ENCODE measurements around the gene CDK15.
"Not testable (repeated sequence)": the region's sequence is repeated elsewhere in the genome, so short reads cannot be mapped to it uniquely, and the experiment has no call there.

CDK15 gene

DNA sequence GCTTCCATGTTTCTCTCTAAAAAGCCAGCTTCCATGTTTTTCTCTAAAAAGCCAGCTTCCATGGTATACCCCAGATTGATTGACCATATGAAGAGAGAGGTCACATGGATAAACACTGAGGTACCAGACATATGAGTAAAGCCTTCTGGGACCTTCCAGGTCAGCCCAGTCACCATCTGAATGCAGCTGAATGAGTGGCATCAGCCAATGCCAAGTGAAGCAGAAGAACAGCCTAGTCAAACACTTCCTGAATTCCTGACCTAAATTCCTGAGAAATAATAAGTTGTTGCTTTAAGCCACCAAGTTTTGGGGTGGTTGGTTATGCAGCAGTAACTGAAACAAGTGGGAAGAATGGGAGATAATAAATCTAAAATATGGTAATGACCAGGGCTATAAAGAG, 19.9 kb upstream of the CDK15 start:
- intact Hi-C loops (cut with DNase I): no loop called here
- no peak for DNase-seq

DNA sequence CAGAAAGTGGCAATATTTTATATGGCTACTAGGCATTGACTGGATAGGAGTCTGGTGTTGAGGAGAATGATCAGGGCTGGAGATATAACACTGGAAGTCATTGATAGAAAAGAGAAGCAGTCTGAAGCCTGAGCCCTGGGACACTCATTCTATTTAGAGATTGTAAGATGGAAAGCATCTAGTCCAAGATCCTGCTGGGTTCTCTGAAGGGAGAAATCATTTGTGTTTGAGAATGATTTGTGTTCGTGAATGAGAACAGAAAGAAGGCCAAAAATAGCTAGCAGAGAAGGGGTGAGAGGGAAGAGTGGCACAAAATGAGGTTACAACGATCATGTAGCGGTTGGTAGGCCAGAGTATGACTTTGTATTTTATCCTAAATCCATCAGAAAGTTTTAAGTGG, 18.0 kb upstream of the CDK15 start:
- DNase-seq: no peak
- intact Hi-C loops (cut with DNase I): no loop called here

DNA sequence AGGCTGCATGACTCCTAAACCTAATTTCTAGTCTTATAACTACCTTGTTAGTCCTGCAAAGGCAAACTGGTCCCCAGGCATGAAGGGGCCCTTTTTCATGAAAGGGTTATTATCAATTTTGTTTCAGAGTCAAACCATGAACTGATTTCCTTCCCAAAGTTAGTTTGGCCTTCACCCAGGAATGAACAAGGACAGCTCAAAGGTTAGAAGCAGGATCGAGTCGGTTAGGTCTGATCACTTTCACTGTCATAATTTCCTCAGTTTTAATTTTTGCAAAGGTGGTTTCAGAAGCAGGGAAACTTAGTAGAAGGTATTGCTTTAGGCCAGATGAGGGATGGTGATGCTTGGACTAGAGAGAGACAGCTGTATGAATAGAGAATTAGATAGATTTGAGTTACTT, 16.9 kb upstream of the CDK15 start:
- no peak for DNase-seq
- intact Hi-C loops (cut with DNase I): no loop called here

DNA sequence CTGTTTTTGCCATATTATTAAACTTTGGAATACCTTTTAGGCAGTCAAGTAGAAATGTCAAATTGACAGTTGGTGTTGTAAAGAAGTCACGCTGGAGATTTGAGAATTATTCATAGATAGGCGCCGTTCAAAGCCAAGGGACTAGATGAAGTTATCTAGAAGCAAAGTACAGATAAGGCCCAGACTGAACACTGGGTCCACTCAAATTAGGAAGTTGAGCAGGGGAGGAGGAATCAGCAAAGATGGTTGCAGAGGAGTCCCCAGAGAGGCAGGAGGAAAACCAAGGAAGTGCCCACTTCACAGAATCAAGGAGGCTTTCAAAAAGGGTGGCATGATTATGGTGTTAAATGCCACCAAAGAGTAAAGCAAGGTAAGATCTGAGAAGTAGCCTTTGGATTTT, 16.0 kb upstream of the CDK15 start:
- intact Hi-C loops (cut with DNase I): no loop called here
- DNase-seq: no peak

DNA sequence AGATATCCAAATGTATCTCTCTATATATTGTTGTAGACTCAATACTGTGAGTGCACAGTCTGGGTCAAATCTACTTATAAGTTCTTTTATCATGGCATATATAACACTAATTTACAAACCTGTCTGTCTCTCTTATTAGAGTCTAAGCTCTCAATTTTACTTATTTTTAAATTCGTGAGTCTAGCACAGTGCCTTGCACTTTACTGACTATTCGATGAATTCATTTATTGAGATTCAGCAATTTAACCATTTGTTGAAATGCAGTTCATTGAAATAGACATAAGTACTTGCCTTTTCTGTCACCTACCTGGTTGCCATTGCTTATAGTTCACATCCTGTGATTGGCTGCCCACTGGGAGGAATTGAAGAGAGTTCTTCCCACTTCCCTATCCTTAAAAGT, 15.3 kb upstream of the CDK15 start:
- no peak for DNase-seq

DNA sequence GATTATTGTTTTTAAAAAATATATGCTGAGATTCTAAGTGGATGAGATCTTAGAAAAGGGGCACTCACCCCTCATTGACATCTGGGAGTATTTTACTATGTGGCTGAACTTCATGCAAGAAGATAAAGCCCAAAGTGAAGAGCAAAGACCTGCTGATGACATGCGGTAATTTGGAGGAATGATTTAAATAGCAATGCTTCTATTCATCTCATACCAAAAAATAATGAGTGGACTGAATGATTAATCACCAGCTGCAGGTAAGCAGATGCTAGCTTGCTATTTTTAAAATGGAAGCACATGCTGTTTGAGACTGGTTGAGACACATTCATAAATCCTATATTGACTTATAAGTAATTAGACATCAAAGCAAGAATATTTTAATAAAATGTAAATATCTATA, 12.7 kb upstream of the CDK15 start:
- no peak for DNase-seq
- intact Hi-C loops (cut with DNase I): no loop called here

More for the DNA sequence above, 15.3 kb upstream of the CDK15 start:
- intact Hi-C loops (cut with DNase I): no loop called here

DNA sequence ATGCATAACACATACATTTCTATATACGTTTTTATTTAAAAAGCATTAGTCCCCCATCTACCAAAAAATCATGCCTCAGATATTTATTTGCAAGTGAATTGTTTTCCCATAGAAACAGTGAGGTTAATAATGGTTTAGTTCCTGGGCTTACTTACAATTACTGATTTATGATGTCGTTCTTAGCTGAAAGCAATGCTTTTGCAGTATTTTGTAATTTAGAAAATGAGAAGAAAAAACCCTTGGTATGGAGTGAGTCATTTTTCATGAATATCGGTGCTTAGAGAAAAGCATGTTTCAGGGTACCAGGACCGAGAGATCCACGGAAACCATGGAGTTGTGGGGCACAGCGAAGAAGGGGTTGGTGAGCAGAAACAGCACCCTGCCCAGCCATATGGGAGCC, 12.0 kb upstream of the CDK15 start:
- intact Hi-C loops (cut with DNase I): no loop called here
- DNase-seq: no peak

DNA sequence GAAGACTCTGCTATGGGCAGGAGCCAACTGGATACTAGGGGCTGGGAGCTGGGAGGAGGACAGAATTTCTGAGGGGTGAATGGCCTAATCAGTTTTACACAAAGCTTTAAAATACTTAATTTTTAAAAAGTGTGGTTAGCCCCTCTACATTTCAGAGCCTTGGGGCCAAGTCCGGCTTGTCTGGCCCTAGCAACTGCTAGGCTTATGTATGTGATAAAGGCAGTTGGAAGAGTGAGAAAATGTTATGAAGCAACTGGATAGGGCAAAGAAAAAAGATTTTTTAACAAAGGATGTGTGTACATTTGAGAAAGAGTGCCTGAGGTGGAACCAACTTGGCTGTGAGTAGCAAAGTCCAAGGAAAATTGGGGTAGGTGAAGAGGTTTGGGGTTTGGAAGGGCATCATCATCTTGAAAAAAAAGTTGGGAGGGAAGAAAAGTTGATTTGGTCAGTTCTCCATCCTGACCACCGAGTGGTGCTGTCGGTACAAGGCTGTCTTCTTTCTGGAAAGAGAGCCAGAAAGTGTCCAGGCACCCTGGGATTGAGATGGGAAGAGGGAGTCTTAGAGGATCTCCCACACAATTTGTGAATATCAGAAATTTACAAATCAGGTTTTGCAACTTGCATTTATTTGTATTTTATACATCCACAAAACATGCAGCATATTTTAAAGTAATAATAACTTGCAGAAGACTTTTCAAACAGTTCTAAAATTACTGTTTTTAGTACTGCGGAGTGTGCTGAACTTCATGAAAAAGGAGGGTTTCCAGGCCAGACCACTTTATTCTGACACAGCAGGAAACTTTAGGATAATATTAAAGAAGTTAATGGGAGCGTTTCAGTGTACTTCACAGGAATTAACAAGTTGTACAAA, 10.5 kb upstream of the CDK15 start:
- intact Hi-C loops (cut with DNase I): loop anchor here (2.0 kb wide), 1 partner anchor 383 kb away; no protein-coding TSS in a partner anchor
- peak in 4 of 10 donors; percentile 19 to 76 (median 28) for DNase-seq

DNA sequence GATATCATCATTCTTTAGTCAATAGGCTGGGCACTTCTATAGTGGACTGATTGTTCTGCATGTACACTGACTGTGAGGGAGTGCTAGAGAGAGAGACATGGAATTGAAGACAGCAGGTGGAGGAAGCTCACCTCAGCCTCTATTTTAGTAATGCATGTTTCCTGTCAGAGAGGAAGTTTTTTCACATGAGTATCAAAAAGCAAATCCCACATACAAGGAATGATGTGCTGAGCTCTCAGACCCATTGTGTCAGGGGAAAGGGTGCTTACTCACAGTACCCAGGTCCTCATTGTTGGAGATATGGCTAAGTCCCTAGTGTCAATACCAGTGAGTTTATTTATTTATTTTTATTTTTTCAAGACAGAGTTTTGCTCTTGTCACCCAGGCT, 9.9 kb upstream of the CDK15 start:
- intact Hi-C loops (cut with DNase I): loop anchor here (2.0 kb wide), 1 partner anchor 382 kb away; no protein-coding TSS in a partner anchor

DNA sequence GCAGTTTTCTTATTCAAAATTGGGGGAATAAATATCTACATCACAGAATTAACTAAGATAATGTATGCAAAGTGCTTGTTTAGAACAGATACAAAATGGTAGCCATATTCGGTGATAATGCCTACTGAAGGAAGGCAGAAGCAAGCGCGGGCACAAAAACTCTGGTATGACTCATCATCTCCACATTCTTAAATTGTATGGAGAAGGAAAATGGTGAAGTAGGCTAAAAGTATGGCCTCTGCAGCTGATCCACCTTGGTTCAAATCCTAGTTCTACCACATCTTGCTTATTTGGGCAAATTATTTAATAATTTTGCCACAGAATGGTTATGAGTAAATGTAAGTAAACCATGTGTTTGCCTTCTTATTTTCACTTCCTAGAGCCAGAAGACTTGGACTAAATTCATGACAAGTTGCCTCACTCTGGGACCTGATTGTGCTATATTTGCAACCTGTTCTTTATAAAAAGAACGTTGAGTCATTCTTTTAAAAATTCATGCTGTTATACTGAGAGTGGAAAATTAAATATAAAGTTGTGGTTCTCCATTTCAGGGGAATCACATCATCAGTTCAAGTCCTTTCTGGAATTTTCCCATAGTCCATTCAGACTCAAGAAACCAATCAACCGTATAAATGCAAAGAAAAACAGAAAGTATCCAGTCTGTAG, 9.0 kb upstream of the CDK15 start:
- intact Hi-C loops (cut with DNase I): loop anchor here (2.0 kb wide), 1 partner anchor 381 kb away; no protein-coding TSS in a partner anchor
- no peak for DNase-seq

More for the DNA sequence above, 9.9 kb upstream of the CDK15 start:
- DNase-seq: no peak

DNA sequence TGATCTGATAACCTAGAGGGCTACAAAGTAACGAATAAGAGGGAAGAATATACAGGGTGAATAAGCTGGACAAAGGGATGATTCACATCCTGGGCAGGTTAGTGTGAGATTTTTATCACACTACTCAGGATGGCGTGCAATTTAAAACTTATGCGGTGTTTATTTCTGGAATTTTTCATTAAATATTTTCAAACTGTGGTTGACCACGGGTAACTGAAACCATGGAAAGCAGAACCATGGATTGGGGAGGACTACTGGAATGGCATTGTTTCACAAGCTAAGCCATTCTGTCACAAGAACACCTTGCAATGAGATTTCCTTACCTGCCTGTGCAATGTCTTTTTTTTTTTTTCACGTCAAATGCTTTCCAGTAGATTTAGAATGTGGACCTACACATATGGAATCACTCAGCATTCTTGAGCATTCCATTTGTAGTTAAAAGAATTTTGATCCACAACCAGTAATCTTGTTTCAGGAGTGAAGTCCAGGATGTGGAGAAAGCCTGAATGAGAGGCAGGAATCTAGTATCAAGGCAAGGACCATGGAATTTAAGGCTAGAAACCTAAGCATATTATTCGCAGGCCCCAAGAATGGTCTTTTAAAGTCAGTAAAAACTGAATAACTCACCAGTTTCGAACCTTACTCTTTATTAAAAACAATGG, 8.0 kb upstream of the CDK15 start:
- intact Hi-C loops (cut with DNase I): no loop called here

DNA sequence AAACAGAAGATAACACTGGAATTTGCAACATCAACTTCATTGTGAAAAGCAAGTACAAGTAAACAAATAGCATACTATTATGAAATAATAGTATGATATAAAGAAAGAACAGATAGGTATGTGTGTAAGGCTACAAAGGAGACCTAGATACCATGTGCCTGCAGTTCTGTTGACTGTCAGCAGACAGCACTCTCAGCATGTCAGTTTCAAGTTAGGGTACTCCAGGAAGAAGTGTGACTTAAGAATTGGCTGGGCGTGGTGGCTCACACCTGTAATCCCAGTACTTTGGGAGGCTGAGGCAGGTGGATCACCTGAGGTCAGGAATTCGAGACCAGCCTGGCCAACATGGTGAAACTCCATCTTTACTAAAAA, 7.4 kb upstream of the CDK15 start:
- DNase-seq; intact Hi-C loops (cut with DNase I): not testable (repeated sequence)

More for the DNA sequence above, 8.0 kb upstream of the CDK15 start:
- DNase-seq: no peak

DNA sequence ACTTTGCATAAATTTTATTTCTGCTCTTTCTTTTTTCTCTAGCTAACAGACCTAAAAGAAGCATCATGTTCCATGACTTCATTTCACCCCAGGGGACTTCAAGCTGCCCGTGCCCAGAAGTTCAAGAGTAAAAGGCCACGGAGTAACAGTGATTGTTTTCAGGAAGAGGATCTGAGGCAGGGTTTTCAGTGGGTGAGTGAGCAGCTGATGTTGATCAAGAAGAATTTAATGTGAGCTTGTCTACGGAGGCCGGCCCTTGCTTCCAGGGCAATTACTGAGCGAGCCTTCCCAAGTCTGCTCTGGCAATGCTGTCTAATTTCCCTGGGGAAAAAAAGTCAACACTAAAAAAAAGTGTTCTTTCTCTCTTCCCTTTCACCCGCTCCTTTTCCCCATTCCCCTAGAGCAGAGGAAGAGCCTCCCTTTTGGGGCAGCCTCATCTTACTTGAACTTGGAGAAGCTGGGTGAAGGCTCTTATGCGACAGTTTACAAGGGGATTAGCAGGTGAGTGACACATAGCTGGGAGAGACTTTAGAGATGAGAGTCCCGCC, 1.2 kb downstream of the CDK15 start:
- intact Hi-C loops (cut with DNase I): no loop called here

DNA sequence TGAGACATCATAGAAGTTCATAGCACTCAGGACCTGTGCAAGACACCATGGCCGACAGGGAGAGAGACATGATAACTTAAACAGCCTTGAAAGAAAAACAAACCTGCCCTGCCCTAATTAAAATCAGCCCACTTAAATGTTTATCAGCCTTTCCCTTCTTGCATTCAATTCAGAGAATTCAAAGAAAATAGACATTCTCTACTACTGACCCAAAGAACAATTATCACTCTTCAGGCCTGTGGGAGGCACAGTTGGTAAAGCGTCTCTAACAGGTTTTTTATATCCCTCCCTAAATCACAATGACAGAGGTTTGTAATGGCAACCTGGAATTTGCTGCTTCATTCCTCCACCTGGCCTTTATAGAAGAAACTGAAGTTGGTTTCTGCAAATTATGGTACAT, 1.7 kb downstream of the CDK15 start:
- DNase-seq: no peak
- intact Hi-C loops (cut with DNase I): no loop called here

More for the DNA sequence above, 1.2 kb downstream of the CDK15 start:
- DNase-seq: no peak

DNA sequence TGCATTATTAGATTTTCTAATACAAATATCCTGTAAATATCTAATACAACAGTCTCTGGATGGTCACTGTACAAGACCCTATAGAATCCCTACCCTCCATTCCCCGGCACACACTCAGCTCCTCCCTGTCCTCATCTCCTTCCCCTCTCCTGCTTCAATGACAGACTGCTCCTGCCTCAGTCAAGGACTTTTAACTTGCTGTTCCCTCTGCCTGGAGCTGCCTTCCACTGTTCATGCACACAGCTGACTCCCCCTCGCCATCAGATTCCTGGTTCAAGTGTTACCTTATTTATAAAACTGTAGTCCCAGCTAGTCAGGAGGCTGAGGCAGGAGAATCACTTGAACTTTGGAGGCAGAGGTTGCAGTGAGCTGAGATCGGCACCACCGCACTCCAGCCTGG, 3.3 kb downstream of the CDK15 start:
- DNase-seq: no peak
- intact Hi-C loops (cut with DNase I): no loop called here

DNA sequence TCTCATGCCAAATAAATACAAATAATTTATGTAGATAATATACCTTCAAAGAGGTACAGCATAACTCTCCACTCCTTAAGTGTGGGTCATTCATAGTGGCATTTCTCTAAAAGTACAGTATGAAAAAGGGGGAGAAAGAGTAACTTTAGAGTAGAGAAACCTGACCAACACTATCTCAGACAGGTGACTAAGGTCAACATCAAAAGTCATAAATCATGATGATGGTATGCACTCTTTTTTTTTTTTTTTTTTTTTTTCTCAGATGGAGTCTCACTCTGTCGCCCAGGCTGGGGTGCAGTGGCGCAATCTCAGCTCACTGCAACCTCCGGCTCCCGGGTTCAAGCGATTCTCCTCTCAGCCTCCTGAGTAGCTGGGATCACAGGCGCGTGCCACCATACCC, 4.3 kb downstream of the CDK15 start:
- DNase-seq; intact Hi-C loops (cut with DNase I): not testable (repeated sequence)

DNA sequence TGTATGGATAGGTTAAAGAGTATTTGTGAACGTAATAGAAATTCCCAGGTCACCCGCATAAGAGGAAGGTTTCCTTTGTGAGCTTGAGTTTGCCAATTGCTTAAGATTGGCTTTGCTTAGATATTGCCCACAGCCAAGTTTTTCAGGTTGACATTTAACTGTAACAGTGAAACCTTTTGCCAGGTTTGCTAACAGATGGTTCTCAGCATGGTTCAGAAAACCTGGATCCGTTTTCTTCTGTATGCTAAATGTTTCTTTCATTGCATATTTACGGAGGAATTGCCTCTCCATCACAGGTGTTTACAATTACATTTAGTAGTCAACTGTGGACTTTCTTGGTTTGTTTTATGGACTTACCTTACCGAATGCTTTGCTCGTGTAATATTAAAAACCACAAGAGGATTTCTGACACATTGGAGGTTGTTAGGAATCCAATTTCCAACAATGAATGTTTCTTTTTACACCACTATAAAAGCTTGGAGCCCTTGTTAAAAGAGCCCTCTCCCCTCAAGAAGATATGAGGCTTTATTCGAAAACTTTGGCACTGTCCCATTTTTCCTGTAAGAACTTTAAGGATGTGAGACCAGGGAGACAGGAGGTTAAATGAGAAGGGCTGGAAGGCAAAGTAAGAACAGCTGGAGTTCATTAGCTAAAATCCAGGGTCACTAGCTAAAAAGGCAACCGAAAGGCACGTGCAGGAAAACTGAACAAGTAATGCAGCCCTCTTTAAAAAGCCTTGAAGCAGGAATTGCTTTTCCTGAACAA, 7.8 kb downstream of the CDK15 start:
- DNase-seq: no peak
- intact Hi-C loops (cut with DNase I): no loop called here

DNA sequence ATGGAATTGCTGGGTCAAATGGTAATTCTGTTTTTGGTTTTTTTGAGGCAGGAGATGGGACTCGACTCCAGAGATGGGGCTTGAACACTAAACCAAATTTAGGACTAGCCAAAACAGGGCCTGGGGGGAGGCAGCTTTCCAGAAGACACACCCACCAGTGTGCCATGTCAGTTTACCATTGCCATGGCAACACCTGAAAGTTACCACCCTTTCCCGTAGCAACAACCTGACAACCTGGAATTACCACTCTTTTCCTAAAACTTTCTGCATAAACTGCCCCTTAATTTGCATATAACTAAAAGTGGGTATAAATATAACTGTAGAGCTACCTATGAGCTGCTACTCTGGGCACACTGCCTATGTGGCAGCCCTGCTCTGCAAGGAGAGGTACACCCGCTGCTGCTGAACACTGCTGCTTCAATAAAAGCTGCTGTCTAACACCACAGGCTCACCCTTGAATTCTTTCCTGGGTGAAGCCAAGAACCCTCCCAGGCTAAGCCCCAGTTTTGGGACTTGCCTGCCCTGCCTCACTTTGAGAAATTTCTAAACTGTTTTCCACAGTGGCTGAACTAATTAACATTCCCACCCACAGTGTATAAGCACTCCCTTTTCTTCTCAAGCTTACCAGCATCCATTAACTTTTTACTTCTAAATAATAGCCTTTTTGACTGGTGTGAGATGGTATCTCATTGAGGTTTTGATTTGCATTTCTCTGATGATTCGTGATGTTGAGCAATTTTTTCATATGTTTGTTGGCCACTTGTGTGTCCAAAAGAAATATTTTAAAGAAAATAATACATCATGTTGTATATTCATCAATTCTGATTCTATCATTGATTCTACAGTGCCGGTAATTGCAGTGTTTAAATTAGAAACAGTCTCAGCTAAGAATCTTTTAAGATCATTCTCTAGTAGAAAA, 10.6 kb downstream of the CDK15 start:
- DNase-seq: no peak
- intact Hi-C loops (cut with DNase I): no loop called here

DNA sequence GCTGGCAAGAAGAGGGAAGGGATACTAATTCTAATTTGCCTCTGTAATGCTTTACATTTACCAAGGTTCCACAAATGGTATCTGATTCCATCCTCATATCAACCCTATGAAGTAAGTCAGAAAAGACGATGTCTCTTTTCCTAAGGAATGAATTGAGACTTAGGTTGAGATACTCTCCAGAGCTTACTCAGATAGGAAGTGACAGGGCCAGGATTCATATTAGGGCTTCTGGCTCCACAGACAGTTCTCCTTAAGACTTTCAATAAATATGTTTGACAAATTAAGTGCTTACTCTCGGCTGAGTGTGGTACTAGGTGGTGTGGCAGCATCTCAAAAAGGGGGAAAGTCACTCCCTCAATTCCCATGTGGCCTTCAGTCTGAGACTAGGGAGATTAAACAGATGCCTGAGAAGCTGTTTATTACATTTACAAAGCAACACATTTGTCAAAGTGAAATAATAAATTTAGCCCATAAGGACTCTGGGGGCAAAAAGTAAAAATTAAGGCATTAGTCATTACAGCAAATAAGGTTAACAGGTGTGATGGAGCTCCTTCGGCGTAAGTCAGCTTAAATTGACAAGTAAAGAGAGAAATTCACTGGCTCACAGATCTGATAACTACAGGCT, 14.2 kb downstream of the CDK15 start:
- DNase-seq: no peak
- intact Hi-C loops (cut with DNase I): no loop called here
